OCI-M2 (cell line): ENCODE data around the gene TMBIM6.
"Not testable (repeated sequence)": the region's sequence is repeated elsewhere in the genome, so short reads cannot be mapped to it uniquely, and the experiment has no call there.

Experiments
- DNase-seq: peaks from one replicate; lab custom pipeline; 2025; ENCODE audit not compliant: unreplicated experiment; lab: John Stamatoyannopoulos, UW

TMBIM6 gene

DNA sequence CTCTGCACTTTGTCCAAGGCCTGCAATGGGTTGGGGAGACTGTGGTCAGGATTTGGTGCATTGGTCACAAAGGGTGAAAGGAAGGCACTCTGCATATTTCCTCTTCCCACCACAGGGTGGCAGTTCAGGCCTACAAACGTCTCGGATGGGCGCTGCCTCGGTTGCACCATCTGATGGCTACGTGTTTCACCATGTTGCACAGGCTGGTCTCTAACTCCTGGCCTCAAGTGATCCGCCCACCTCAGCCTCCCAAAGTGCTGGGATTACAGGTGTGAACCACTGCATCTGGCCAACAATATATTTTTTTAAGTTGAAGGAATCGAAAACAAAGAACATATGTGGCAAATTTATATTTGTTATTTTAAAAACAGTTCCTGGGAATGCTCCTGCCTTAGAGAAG is 35.1 kb downstream of the TMBIM6 start:
- no peak for DNase-seq

DNA sequence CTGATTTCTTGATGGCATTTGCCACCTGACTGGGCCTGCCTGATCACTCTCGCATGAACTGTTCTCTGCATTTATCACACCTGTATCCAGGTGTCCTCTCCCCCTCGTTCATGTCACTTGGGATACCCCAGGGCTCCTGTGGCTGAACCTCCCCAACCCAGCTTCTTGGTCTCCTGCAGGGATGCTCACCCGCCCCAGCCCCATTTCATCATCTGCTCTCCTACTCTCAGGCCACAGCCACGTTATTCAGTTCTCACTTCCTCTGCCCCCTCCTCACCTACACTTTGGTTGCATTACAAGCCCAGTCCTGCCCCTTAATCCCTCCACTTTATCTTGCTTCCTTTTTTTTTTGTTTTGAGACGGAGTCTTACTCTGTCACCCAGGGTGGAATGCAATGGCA is 35.5 kb downstream of the TMBIM6 start:
- DNase-seq = no peak

DNA sequence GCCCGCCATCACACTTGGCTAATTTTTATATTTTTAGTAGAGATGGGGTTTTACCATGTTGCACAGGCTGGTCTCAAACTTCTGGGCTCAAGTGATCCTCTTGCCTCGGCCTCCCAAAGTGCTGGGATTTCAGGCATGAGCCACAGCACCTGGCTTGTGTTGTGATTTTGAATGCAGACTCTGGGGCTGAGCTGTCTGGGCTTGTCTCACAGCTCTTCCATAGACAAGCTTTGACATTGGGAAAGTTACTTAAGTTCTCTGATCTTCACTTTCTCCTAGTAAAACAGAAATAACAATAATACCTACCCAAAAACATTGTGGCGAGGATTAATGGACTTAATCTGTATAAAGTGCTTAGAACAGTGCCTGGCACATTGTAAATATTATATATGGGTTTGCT is 36.0 kb downstream of the TMBIM6 start:
- no peak for DNase-seq

DNA sequence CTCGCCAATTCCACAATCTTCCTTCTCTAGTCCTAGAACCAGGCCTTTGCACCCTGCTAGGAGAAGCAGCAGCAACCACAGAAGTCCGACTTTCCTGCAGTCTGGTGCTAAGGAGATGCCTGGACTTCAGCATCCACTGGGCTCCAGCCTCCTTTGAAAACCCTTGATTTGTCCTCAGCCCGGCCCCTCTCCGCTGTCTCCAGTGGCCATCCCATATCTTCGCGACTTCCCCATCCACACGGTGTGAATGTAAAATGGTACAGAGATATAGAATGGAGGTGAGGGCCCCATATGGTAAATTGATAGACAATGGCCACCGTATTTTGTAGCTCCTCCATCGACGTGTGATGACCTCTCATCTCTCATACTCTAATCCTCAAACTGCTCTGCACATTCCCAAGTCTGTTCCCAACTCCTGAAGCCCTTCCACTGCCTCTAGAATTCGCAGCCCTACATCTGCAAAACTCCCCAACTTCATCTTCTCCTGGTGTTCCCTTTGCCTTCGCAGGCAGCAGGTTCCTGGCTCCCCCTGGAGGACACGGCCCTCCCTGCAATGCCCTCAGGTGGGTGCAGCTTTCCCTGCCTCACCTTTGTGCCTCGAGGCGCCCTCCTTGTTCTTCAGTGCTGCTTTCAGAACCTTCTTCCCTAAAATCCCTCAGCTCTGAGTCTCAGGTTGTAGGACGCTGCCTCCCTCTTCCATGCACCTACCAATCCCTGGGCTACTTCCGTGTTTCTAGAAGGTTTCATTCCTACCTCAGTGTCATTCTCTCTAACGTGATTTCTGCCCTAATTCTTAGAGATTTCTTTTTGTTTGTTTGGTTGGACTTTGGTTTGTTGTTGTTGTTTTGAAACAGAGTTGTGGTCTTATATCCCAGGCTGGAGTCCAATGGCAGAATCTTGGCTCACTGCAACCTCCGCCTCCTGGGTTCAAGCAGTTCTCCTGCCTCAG is 36.7 kb downstream of the TMBIM6 start:
- DNase-seq = no peak

DNA sequence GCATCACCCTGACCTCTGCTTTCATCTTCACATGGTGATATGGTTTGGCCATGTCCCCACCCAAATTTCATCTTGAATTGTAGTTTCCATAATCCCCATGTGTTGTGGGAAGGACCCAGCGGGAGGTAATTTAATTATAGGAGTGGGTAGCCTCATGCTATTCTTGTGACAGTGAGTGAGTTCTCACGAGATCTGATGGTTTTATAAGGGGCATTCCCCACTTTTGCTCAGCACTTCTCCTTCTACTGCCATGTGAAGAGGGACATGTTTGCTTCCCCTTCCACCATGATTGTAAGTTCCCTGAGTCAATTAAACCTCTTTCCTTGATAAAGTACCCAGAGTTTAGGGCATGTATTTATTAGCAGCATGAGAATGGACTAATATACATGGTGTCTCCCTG is 38.2 kb downstream of the TMBIM6 start:
- DNase-seq = no peak

DNA sequence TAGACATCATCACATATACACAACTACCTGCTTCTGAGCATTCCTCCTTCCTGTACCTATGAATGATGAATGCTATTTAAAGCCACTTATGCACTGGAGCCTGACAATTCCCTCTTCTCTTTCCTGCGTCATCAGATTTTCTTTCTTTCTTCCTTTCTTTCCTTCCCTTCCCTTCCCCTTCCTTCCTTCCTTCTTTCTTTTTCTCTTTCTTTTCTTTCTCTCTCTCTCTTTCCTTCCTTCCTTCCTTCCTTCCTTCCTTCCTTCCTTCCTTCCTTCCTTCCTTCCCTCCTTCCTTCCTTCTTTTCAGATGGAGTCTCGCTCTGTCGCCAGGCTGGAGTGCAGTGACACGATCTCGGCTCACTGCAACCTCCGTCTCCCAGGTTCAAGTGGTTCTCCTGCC is 39.6 kb downstream of the TMBIM6 start:
- not testable (repeated sequence) for DNase-seq

DNA sequence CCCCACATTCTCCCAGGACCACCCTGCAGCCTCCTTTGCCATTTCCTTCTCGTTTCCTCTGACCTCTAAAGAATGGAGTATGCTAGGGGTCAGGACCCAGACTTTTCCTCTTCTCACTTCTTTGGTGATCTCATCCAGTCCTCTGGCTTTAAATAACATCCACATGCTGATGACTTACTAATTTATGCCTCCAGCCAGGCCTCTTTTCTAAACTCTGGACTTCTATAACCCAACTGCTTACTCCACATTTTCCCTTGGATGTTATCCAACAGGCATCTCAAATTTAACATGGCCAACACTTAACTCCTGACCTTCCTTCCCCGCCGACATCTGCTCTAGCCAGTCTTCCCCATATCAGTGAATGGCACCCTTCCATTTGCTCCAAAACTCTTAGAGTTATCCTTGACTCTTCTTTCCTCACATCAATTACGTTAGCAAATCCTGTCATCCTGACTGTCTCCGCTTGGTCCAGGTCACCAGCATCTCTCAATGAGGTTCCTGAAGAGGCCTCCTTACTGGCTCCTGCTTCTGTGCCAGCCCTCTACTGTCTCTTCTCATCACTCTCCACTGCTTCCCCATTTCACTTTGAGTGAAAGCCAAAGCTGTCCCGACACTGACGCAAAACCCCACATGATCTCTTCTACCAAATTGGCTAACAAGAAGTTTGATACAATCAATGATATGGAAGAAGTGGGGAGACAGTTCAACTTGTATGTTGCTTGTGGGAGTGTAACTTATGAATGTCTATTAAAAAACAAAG is 42.7 kb downstream of the TMBIM6 start:
- no peak for DNase-seq

DNA sequence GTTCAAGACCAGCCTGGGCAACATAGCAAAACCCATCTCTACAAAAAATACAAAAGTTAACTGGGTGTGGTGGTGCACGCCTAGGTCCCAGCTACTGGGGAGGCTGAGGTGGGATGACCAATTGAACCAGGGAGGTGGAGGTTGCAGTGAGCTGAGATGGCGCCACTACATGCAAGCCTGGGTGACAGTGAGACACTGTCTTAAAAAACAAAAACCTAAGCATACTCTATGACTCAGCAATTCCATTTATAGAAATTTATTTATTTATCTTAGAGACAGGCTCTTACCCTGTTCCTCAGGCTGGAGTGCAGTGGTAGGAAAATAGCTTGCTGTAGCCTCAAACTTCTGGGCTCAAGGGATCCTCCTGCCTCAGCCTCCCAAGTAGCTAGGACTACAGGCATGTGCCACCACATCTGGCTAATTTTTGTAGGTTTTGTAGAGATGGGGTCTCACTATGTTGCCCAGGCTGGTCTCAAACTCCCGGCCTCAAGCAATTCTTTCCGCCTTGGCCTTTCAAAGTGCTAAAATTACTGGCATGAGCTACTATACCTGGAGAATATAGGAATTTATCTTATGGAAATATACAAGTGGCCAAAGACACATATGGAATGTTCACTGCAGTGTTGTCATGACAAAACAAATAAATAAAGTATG is 43.5 kb downstream of the TMBIM6 start:
- DNase-seq = no peak

DNA sequence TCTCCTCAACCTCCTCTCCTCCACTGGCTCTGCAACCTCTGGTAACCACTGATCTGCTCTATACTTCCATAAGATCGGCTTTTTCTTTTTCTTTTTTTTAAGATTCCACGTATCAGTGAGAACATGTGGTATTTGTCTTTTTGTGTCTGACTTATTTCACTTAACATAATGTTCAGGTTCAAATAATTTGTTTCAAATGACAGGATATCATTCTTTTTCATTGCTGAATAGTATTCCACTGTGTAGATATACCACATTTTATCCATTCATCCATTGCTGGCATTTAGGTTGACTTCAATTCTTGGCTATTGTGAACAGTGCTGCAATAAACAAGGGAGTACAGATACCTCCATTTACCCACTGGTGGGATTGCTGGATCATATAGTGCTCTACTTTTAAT is 46.3 kb downstream of the TMBIM6 start:
- DNase-seq = no peak

DNA sequence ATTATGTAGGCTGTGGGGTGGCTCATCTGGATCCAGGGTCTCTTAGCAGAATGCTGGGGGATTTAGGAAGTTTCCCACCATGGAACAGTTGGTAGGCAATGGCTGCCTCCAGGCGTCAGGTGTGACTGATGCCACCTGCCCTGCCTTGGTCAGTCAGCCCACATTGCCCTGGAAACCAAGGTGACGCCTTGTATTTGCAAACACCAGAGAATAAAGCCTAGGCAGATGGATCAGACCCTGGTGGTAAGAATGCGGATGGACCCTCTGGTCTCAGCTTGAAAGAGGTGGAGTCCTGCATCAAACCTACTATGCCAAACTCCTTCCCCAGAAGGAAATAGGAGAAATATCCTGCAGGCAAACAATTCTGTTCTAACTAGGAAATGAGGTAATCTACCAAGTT is 48.6 kb downstream of the TMBIM6 start:
- DNase-seq = no peak

DNA sequence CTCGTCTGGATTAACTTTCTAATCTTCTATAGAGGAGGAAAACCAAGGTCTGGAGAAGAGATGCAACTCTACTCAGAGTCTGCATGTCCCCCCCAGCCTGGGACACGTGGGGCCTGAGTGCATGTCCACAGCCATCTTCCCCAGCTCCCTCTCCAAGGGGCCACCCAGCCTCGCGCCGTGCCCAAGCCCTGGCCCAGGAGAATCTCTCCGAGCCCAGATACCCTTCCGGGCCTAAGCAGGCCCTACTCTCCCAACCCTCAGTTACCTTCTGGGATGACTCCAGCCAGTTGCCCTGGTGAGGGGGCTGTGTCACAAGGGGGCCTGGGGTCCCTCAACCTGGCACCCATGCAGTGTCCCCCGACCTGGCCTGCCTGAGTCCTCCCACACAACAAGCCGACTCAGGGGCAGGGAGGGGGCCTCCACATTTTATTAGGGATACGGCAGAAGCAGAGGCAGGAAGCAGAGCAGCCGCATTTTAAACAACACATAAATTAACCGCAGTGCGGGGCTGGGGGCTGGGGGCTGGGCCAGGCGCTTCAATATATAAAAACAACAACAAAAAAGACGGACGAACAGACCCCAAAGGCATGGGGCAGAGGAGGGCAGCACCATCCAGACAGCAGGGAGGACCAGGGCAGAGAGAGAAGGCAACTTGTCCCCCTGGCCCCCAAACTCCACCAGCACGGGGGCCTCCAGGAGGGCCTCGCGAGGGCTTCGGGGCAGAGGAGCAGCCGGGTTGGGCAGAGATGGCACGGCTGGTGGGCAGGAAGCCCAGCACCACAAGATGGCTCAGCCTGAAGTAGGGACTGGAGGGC is 49.6 kb downstream of the TMBIM6 start:
- DNase-seq = no peak

DNA sequence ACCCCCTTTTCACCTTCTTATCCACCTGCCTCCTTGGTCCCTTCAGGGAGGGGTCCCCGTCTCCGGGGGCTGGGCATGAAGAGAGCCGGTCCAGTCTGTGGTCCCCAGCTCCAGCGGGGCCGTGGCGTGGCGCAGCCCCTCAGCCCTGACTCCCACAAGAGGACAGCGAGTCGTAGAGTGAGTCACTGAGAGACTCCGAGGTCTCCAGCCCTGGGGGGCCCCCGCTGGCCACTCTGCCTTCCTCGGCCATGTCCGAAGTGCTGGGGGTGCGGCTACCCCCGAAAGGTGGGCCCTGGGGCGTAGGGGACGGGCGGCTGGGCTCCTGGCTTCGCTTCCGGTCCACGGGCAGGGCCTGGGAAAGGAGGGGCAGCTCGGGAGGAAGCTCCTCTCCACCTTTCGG is 50.3 kb downstream of the TMBIM6 start:
- no peak for DNase-seq

DNA sequence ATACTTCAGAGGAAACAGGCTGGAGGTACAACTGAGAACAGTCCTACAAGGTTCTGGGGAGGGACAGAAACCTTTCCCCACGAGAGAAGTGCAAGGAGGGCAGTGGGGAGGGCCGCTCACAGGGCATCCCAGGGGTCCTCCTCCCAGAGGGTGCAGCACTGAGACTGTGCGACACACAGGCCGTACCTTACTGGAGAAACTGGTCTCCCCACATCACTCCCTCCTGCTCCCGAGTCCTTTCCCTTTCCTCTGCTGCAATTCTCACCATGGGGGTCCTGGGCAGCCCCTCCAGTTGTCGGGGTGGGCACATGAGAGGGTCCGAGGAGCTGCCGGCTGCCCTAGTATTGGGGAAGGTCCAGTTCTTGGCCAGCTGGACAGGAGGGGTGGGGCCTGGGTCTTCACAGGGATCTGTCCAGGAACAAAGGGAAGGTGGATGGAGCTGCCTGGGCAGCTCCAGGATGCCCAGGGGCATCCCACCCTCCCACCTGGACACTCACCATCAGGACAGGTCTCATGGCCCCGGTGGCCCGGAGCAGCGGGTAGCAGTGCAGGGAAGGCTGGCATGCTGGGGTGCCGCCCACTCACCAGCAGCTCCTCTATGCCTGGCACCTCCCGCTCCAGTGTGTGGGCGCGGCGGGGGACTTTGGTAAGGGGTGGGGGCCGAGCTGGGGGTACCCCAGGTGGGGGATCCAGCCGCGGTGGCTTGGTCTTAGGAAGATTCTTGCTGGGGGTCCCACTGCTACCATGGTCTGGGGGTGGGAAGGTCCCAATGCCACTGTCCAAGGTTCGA is 51.0 kb downstream of the TMBIM6 start:
- DNase-seq = no peak

DNA sequence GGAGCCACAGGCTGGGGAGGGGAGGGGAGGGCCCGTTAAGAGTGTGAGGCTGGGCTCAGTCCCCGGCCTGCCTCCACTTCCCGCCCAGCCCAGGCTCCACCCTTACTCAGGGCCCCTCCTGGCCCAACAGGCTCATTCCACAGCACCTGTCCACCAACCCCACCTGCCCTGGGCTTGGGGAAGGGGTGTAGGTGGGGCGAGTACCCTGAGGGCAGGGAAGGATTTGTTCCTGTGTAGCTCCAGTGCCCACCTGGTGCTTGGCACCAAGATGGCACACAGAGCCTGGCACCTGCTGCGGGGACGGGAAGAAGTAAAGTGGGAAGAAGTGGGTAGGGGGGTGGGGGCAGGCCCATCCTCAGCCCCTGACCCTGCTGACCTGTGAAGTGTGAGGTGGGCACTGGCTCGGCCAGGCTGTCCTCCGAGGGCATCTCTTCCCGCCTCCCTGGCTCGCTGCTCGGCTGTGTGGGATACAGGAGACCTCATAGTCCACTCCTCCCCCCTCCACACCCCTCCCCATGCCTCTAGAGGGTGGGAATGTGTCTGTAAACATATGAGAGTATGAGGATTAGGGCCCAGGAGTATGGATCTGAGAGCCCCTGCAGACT is 51.7 kb downstream of the TMBIM6 start:
- DNase-seq = no peak

DNA sequence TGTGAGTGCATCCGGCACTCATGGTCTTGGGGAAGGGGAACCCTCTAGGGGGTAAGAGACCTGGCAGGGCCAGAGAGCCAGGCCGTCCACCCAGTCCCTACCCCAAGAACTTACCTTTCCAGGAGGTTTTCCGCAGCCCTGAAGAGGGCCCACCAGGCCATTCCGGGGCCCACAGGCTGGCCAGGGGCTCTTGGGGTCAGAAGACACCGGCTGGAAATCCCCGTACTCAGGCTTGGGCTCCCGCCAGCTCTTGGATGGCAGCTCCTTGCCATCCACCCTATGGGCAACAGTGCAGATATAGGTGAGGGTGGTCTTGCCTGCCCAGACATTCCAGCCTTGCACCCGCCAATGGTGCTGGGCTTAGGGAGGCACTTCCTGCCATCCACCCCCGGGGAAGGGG is 52.3 kb downstream of the TMBIM6 start:
- DNase-seq = no peak

DNA sequence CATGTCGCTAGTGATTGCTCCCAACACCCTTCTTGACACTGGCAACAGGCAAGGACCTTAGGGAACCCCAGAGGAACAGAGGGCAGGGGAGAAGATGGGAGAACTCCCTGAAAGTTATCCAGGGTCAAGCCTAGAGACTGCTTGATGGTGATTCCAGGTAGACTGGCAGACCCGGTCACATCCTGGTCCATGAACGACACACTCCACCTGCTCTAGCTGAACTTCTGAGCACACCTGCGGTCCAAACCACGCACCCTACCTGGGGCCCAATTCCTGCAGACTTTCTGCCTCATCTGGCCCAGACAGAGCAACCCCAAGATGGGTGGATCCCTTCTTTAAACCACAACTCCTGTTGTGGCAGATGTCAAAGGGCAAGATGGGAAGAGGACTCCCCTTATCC is 52.7 kb downstream of the TMBIM6 start:
- no peak for DNase-seq

DNA sequence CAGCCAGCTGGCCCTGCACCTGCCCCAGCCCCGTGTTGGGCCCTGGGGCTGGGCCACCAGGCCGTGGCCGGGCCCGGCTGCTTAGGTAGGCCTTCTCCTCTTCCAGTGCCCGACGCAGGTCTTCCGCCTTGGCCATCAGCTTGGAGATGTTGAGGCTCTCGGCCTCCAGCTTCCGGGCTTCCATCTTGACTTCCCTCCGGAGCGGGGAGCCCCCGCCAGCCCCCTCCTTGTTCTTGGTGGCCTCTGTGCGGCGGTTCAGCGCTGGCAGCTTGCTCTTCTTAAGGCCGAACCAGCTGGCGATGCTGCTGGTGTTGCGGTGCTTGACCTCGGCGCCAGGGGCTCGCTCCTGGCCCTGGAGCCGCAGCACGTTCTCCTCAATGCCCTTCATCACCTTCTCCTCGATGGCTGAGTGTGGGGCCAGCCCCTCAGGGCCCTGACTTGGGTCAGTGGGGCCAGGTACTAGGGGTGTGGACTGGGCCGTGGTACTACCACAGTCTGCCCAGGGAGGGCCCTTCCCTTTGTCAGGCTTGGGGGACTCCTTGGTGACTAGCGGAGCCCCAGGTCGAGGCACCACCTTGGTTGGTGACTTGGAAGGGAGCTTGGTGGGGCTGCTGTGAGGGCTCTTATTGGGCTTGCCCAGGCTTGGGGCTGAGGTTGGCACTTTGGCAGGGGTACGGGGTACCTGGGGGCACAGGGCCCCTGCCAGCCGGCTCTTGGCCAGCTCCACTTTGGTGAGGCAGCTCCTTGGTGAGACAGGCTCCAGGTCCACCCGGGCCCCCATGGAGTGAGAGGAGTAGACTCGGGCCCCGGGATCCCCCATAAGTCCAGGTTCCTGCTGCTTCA is 53.7 kb downstream of the TMBIM6 start:
- no peak for DNase-seq

DNA sequence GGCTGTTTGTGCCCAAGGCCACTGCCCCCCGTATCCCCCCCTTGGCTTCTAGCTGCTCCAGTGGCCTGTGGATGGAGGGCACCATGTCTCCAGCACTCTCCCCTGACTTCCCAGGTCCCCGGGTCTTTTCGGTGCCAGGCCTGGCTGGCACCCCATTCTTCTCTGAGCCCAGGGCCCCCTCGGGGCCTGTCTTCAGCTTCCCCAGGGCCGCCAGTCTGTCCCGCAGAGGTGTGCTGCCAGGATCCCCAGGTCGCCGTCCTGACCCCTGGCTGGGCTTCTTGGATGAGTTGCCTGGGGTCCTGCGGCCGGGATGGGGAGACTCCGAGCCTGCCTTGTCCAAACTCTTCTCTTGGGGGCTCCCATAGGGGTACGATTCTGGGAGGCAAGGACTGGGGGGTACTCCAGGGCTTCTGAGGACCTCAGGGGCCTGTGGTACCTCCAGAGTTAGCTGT is 54.3 kb downstream of the TMBIM6 start:
- no peak for DNase-seq

DNA sequence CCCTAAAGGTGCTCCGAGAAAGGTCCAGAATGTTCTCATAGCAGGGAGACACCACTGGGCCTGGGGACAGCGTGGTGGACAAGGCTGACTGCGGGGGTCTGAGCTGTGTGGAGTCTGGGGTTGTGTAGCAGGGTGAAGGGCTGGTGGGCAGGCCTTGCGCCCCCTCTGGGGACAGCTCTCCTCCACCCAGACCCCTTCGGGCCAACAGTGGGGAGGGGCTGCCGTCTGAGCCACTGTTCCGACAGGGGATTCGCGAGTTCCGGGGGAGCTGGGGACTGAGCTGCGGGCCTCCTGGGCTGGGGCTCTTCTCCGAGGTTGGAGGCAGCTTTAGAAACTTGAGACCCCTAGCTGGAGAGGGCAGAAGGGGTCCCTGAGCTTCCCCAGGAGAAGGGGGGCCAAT is 54.8 kb downstream of the TMBIM6 start:
- no peak for DNase-seq
